Stimulated activated CD4-positive, alpha-beta T cell treated with anti-CD3 and anti-CD28 coated beads, Interleukin-1b, Interleukin-23, amount 100 ng/mL, for 48 hours (primary cell): Measurements from ENCODE around the gene BACE2.
"Not testable (repeated sequence)": the region's sequence is repeated elsewhere in the genome, so short reads cannot be mapped to it uniquely, and the experiment has no call there.

Experiments used
- DNase-seq: peaks from one replicate; pipeline ENCODE4 v3.0.0-alpha.2; 2020

BACE2 gene

GRCh38 chr21:41217671-41218385 is 49.9 kb downstream of the BACE2 start:
- no peak for DNase-seq

- DNase-seq = no peak
Measured at GRCh38 chr21:41219498-41220207, 51.7 kb downstream of the BACE2 start.

- no peak for DNase-seq
Measured at GRCh38 chr21:41220208-41220733, 52.3 kb downstream of the BACE2 start.

- no peak for DNase-seq
Measured at GRCh38 chr21:41222247-41223068, 54.5 kb downstream of the BACE2 start.

- DNase-seq = no peak
Measured at GRCh38 chr21:41226853-41227252, 58.9 kb downstream of the BACE2 start.

GRCh38 chr21:41227357-41228005 is 59.5 kb downstream of the BACE2 start:
- DNase-seq = no peak

GRCh38 chr21:41228006-41228370 is 60.0 kb downstream of the BACE2 start:
- no peak for DNase-seq

GRCh38 chr21:41228492-41228891 is 60.5 kb downstream of the BACE2 start:
- DNase-seq = no peak

GRCh38 chr21:41228958-41229357 is 61.0 kb downstream of the BACE2 start:
- DNase-seq = no peak

GRCh38 chr21:41229509-41230248 is 61.7 kb downstream of the BACE2 start:
- DNase-seq = no peak

- no peak for DNase-seq
Measured at GRCh38 chr21:41230497-41230896, 62.5 kb downstream of the BACE2 start.

- no peak for DNase-seq
Measured at GRCh38 chr21:41231060-41231459, 63.1 kb downstream of the BACE2 start.

GRCh38 chr21:41232013-41232412 is 64.1 kb downstream of the BACE2 start:
- DNase-seq = no peak

- no peak for DNase-seq
Measured at GRCh38 chr21:41233916-41234315, 66.0 kb downstream of the BACE2 start.

GRCh38 chr21:41234569-41234968 is 66.6 kb downstream of the BACE2 start:
- DNase-seq = no peak

- DNase-seq = no peak
Measured at GRCh38 chr21:41235201-41235600, 67.2 kb downstream of the BACE2 start.

GRCh38 chr21:41236352-41236973 is 68.5 kb downstream of the BACE2 start:
- no peak for DNase-seq

- DNase-seq = not testable (repeated sequence)
Measured at GRCh38 chr21:41238081-41238796, 70.3 kb downstream of the BACE2 start.

GRCh38 chr21:41240040-41240439 is 72.1 kb downstream of the BACE2 start:
- no peak for DNase-seq

- no peak for DNase-seq
Measured at GRCh38 chr21:41241341-41241740, 73.4 kb downstream of the BACE2 start.

- DNase-seq = no peak
Measured at GRCh38 chr21:41242238-41242829, 74.4 kb downstream of the BACE2 start.
